H9 (cell line): ENCODE data around the gene C19orf73. TPM values are rescaled to one million over a fixed set of nuclear protein-coding genes. Genes with fewer than 3 reads are reported as not detected.

Source experiments
- DNase-seq: peaks from one replicate; pipeline ENCODE4 v3.0.0-alpha.2; 2017
- H2AFZ ChIP-seq: one replicate; pipeline ENCODE4 v1.6.1; 2013; ENCODE audit warnings: mild to moderate bottlenecking, low read length, control low read depth, moderate library complexity
- H2AK5ac ChIP-seq: 2 replicates; pipeline ENCODE4 v1.6.1; 2013; ENCODE audit warnings: low read length, control low read depth, mixed read lengths; ENCODE audit not compliant: insufficient read length
- H2BK120ac ChIP-seq: one replicate; pipeline ENCODE4 v1.6.1; 2013; ENCODE audit warnings: low read depth, mild to moderate bottlenecking, low read length, control low read depth, inconsistent platforms; ENCODE audit not compliant: poor library complexity, severe bottlenecking
- H2BK12ac ChIP-seq: 2 replicates; pipeline ENCODE4 v1.6.1; 2013; ENCODE audit warnings: low read length, control low read depth, mixed read lengths, low read depth; ENCODE audit not compliant: insufficient read length
- H2BK15ac ChIP-seq: 2 replicates; pipeline ENCODE4 v1.6.1; 2013; ENCODE audit warnings: low read depth, low read length, control low read depth
- H2BK20ac ChIP-seq: one replicate; pipeline ENCODE4 v1.6.1; 2013; ENCODE audit warnings: low read depth, mild to moderate bottlenecking, low read length, control low read depth, inconsistent platforms; ENCODE audit not compliant: poor library complexity, severe bottlenecking
- H2BK5ac ChIP-seq: 2 replicates; pipeline ENCODE4 v1.6.1; 2013; ENCODE audit warnings: low read length, control low read depth, mixed read lengths; ENCODE audit not compliant: insufficient read length
- H3K14ac ChIP-seq: 2 replicates; pipeline ENCODE4 v1.6.1; 2013; ENCODE audit warnings: low read length, control low read depth; ENCODE audit not compliant: insufficient read depth
- H3K18ac ChIP-seq: 2 replicates; pipeline ENCODE4 v1.6.1; 2013; ENCODE audit warnings: low read depth, mild to moderate bottlenecking, mixed read lengths, low read length, control low read depth; ENCODE audit not compliant: insufficient read length
- H3K23ac ChIP-seq: 2 replicates; pipeline ENCODE4 v1.6.1; 2013; ENCODE audit warnings: low read length, control low read depth, mixed read lengths, low read depth; ENCODE audit not compliant: insufficient read length
- H3K23me2 ChIP-seq: 2 replicates; pipeline ENCODE4 v1.6.1; 2013; ENCODE audit warnings: low read depth, mild to moderate bottlenecking, mixed read lengths, low read length, control low read depth; ENCODE audit not compliant: insufficient read length, poor library complexity, severe bottlenecking
- H3K27ac ChIP-seq: 2 replicates; pipeline ENCODE4 v1.5.1; 2013; ENCODE audit warnings: low read length, control low read depth, mixed read lengths, low read depth; ENCODE audit not compliant: insufficient read length
- H3K27me3 ChIP-seq: 2 replicates; pipeline ENCODE4 v1.6.1; 2013; ENCODE audit warnings: low read length, control low read depth, inconsistent platforms; ENCODE audit not compliant: insufficient read depth
- H3K4ac ChIP-seq: 2 replicates; pipeline ENCODE4 v1.6.1; 2013; ENCODE audit warnings: low read depth, mild to moderate bottlenecking, control low read depth, inconsistent platforms, low read length, moderate library complexity
- H3K4me1 ChIP-seq: 2 replicates; pipeline ENCODE4 v1.6.1; 2013; ENCODE audit warnings: low read length, control low read depth, inconsistent platforms; ENCODE audit not compliant: insufficient read depth
- H3K4me2 ChIP-seq: 2 replicates; pipeline ENCODE4 v1.6.1; 2013; ENCODE audit warnings: low read length, control low read depth, mixed read lengths; ENCODE audit not compliant: insufficient read length, insufficient read depth
- H3K56ac ChIP-seq: 2 replicates; pipeline ENCODE4 v1.6.1; 2013; ENCODE audit warnings: low read depth, mild to moderate bottlenecking, mixed read lengths, low read length, control low read depth; ENCODE audit not compliant: insufficient read length
- H3K79me1 ChIP-seq: 2 replicates; pipeline ENCODE4 v1.6.1; 2013; ENCODE audit warnings: low read depth, mild to moderate bottlenecking, moderate library complexity, low read length, control low read depth, inconsistent platforms; ENCODE audit not compliant: insufficient read depth, poor library complexity, severe bottlenecking
- H3K79me2 ChIP-seq: 2 replicates; pipeline ENCODE4 v1.6.1; 2013; ENCODE audit warnings: low read length, control low read depth, inconsistent platforms; ENCODE audit not compliant: insufficient read depth
- H3K9ac ChIP-seq: 2 replicates; pipeline ENCODE4 v1.6.1; 2013; ENCODE audit warnings: low read length, control low read depth, mixed read lengths; ENCODE audit not compliant: insufficient read length; ENCODE audit errors: extremely low read depth
- H3K9me3 ChIP-seq: one replicate; pipeline ENCODE4 v1.6.1; 2013; ENCODE audit warnings: low read depth, low read length, inconsistent platforms; ENCODE audit not compliant: control insufficient read depth
- H3T11ph ChIP-seq: one replicate; pipeline ENCODE4 v1.6.1; 2013; ENCODE audit warnings: mild to moderate bottlenecking, low read length, control low read depth, inconsistent platforms
- H4K20me1 ChIP-seq: one replicate; pipeline ENCODE4 v1.6.1; 2013; ENCODE audit not compliant: control insufficient read depth, insufficient read length, insufficient read depth
- H4K5ac ChIP-seq: 2 replicates; pipeline ENCODE4 v1.6.1; 2013; ENCODE audit warnings: low read depth, mild to moderate bottlenecking, mixed read lengths, low read length, control low read depth; ENCODE audit not compliant: insufficient read length
- H4K8ac ChIP-seq: replicated peaks from 2 replicates; pipeline ENCODE4 v1.6.1; 2013; ENCODE audit warnings: low read length, control low read depth, mixed read lengths, low read depth; ENCODE audit not compliant: insufficient read length
- H4K91ac ChIP-seq: 2 replicates; pipeline ENCODE4 v1.6.1; 2013; ENCODE audit warnings: low read depth, mild to moderate bottlenecking, moderate library complexity, mixed read lengths, low read length, control low read depth; ENCODE audit not compliant: insufficient read length
- H3K27ac Mint-ChIP-seq, 3 experiments: 2 replicates in 2 of 3; 3 replicates in 1 of 3; pipeline ENCODE4 v1.8.0; 2020 to 2021; ENCODE audit warnings: mixed read lengths in 3 of 3, mild to moderate bottlenecking in 1 of 3, moderate library complexity in 1 of 3
- H3K27me3 Mint-ChIP-seq: 2 replicates; pipeline ENCODE4 v1.8.0; 2021; ENCODE audit warnings: low read depth, mild to moderate bottlenecking, moderate library complexity, mixed read lengths
- H3K36me3 Mint-ChIP-seq, 3 experiments: 2 replicates in 2 of 3; 3 replicates in 1 of 3; pipeline ENCODE4 v1.8.0; 2020 to 2021; ENCODE audit warnings: low read depth in 3 of 3, mixed read lengths in 3 of 3; ENCODE audit not compliant: insufficient read depth in 1 of 3
- H3K4me1 Mint-ChIP-seq, 2 experiments: 2 replicates each; pipeline ENCODE4 v1.8.0; 2020; ENCODE audit warnings: mixed read lengths in 2 of 2
- H3K4me3 Mint-ChIP-seq, 2 experiments: 2 replicates in 1 of 2; 3 replicates in 1 of 2; pipeline ENCODE4 v1.8.0; 2020 to 2021; ENCODE audit warnings: mild to moderate bottlenecking in 2 of 2, mixed read lengths in 2 of 2, moderate library complexity in 1 of 2
- H3K9me3 Mint-ChIP-seq, 2 experiments: 2 replicates in 1 of 2; 3 replicates in 1 of 2; pipeline ENCODE4 v1.8.0; 2020; ENCODE audit warnings: mild to moderate bottlenecking in 2 of 2, mixed read lengths in 2 of 2, moderate library complexity in 1 of 2
- WGBS: extraction: QIAGEN DNeasy Blood & Tissue Kit; methylation state at CpG from one replicate; pipeline ENCODE4 v1.1.7; 2013; ENCODE audit warnings: missing lambda C conversion rate, low lambda C conversion rate, mixed read lengths; ENCODE audit not compliant: insufficient read length; ENCODE audit errors: extremely low coverage; 5-methylcytosine and 5-hydroxymethylcytosine counted together
- total RNA-seq: library from RNA; stranded (reverse); gene quantifications from 2 replicates; pipeline ENCODE4 v1.2.1, GENCODE V29; 2021
- TF ChIP-seq, protein P1 (sequence below): fragments of 200-600 bp; sonication (generic); conservative IDR thresholded peaks from 3 replicates; pipeline ENCODE4 v1.8.0; 2021; ENCODE audit warnings: antibody characterized with exemption, mild to moderate bottlenecking

The C19orf73 gene
- total RNA-seq, 1 experiment from 2014 or later = 1.1 TPM

GRCh38 chr19:49160450-49161189, 41.7 kb upstream of the C19orf73 start:
- no peak overlapping the region for H3K4ac ChIP-seq
- H2BK20ac ChIP-seq = no peak overlapping the region
- H4K20me1 ChIP-seq = no peaks in the 10 kb centered on the region
- H2BK15ac ChIP-seq = no peak overlapping the region
- H4K8ac ChIP-seq = no peak overlapping the region
- H3K4me1 ChIP-seq = peaks cover 6% of the 10 kb centered on the region; the same call in 1 of the 2 replicates
- H2AFZ ChIP-seq = no peak overlapping the region
- no peak overlapping the region for H3K23ac ChIP-seq
- Mint-ChIP-seq H3K4me3 (no peak overlapping the region; a peak in 1 of 5 replicates), H3K36me3 (peaks cover 0 to 4% (median 0%) of the 10 kb centered on the region in 3 experiments; a peak in 1 of 7 replicates), H3K27me3 (peaks cover 19% of the 10 kb centered on the region), H3K27ac (peak overlapping the region in 2 of 3 experiments; percentile 9 to 58; a peak in 3 of 7 replicates), H3K4me1 (peaks cover 18 to 25% of the 10 kb centered on the region in 2 experiments), H3K9me3 (no peaks in the 10 kb centered on the region; a peak in 2 of 5 replicates)
- TF ChIP-seq, protein P1, sequence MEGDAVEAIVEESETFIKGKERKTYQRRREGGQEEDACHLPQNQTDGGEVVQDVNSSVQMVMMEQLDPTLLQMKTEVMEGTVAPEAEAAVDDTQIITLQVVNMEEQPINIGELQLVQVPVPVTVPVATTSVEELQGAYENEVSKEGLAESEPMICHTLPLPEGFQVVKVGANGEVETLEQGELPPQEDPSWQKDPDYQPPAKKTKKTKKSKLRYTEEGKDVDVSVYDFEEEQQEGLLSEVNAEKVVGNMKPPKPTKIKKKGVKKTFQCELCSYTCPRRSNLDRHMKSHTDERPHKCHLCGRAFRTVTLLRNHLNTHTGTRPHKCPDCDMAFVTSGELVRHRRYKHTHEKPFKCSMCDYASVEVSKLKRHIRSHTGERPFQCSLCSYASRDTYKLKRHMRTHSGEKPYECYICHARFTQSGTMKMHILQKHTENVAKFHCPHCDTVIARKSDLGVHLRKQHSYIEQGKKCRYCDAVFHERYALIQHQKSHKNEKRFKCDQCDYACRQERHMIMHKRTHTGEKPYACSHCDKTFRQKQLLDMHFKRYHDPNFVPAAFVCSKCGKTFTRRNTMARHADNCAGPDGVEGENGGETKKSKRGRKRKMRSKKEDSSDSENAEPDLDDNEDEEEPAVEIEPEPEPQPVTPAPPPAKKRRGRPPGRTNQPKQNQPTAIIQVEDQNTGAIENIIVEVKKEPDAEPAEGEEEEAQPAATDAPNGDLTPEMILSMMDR = no peak
- no CpG with 5 or more reads among the region's 13 CpGs for WGBS
- DNase-seq = no peak
- H4K91ac ChIP-seq = no peak overlapping the region
- H4K5ac ChIP-seq = no peak overlapping the region
- no peak overlapping the region for H3K4me2 ChIP-seq
- no peak overlapping the region for H2BK12ac ChIP-seq
- no peaks in the 10 kb centered on the region for H3K9me3 ChIP-seq
- H3T11ph ChIP-seq = no peak overlapping the region
- H3K18ac ChIP-seq = no peak overlapping the region
- no peak overlapping the region; the same call in 1 of the 2 replicates for H3K14ac ChIP-seq
- no peak overlapping the region for H2BK120ac ChIP-seq
- H3K56ac ChIP-seq = no peak overlapping the region
- H3K79me2 ChIP-seq = no peaks in the 10 kb centered on the region
- H3K79me1 ChIP-seq = no peaks in the 10 kb centered on the region
- H3K27me3 ChIP-seq = no peaks in the 10 kb centered on the region; the same call in 1 of the 2 replicates
- no peak overlapping the region for H2AK5ac ChIP-seq
- no peak overlapping the region for H2BK5ac ChIP-seq
- no peak overlapping the region for H3K27ac ChIP-seq
- H3K23me2 ChIP-seq = peaks cover 14% of the 10 kb centered on the region
- H3K9ac ChIP-seq = no peak overlapping the region
